Activated CD8-positive, alpha-beta memory T cell treated with anti-CD3 and anti-CD28 coated beads for 48 hours (primary cell): Measurements from ENCODE around the gene PDE10A.
"Not testable (repeated sequence)": the region's sequence is repeated elsewhere in the genome, so short reads cannot be mapped to it uniquely, and the experiment has no call there.

Experiments used
- DNase-seq, 3 experiments: peaks; one replicate each; pipeline ENCODE4 v3.0.0-alpha.2; 2020; ENCODE audit warnings: low read depth in 2 of 3, low spot score in 2 of 3

The PDE10A gene

DNA sequence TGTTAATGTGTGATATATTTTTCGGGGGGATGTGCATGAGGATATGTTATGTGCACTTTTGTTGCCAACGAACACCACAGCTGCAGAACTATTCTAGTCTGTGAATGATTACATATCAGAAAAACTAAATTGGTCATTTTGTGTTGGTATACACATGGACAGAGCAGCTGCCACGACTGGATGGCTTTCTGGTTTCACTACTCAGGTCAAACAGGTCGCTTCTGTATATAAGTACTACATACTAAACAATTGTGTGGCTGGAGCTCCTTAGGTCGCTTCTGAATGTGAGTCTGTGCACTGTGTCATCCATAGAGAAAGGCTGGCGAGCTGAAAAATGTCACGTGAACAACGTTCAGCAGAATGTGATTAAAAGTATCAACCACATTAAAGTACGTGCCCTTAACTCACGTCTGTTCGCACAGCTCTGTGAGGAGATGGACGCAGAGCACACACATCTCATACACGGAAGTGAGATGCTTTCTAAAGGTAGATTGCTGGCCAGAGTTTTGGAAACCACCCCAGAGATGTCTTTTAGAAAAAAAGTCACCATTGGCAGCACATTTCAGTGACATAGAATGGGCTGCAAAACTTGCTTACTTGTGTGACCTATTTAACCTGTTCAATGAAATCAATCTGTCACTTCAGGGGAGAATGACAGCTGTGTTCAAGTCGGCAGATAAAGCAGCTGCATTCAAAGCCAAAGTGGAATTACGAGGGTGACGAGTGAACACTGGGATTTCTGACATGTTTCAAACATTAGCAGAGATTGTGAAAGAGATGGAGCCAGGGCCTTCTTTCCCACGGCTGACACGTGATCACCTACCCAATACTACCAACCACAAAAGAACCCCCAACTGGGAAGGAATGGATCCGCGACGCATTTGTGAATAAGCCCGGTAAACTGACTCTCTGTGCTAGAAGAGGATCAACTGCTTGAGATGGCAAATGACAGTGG, 176.6 kb downstream of the PDE10A start:
- DNase-seq, result no peak

DNA sequence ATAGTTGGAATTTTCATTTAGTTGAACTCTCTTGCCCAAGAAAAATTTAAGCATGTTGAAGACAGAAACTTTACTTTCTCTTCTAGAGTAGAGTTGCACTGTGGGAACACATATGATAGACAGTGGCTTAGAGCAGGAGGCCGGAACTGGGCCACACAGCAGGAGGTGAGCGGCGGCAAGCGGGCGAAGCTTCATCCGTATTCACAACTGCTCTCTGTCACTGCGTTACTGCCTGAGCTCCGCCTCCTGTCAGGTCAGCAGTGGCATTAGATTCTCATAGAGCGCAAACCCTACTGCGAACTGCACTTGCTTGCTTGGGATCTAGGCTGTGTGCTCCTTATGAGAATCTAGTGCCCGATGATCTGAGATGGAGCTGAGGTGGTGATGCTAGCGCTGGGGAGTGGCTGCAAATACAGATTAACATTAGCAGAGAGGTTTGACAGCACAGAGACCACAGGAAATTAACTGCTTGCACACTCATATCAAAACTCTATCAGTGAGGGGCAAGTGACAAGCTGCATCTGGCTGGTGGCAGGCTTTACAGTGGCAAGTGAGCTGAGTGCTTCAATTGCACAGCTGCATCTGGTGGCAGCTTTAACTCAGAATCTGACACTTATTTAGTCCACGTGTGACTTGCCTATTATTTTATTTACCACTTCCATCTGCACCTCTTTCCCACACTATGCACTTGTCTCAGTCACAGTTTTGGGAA, 178.7 kb downstream of the PDE10A start:
- no peak for DNase-seq

DNA sequence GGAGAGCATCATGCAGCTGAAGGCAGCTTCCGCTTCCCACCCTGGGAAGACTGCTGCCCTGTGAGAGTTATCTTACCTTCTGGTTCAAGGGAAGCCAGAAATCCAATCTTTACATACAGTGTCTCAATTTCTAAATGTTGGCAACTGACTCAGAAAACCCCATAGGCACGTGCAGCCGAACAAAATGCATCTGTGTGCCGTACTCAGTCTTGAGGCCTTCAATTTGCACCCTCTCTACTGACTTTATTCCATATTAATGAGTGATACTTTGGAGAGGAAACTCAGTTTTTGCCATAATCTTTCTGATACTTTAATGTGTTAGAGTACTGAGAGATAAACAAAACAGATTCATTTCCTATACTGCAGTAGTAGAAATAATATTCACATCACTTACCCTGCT, 181.1 kb downstream of the PDE10A start:
- no peak for DNase-seq

DNA sequence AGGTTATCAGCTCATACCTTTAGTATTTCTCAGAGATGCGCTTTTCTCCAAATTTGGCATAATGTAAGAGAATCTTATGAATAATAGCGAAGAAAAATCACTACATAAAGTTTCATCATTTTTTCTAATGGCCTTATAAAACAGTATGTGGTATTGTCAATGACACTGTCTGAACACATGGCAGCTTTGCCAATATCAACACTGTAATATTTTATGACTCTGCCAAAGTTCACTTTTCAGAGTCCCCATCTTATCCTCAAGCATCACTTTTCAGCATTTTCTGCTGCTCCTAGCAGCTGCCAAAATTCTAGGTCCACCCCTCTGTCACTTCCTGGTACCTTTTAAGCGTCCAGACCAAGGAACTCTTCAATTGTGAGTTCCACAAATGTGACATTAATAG, 182.1 kb downstream of the PDE10A start:
- no peak for DNase-seq

DNA sequence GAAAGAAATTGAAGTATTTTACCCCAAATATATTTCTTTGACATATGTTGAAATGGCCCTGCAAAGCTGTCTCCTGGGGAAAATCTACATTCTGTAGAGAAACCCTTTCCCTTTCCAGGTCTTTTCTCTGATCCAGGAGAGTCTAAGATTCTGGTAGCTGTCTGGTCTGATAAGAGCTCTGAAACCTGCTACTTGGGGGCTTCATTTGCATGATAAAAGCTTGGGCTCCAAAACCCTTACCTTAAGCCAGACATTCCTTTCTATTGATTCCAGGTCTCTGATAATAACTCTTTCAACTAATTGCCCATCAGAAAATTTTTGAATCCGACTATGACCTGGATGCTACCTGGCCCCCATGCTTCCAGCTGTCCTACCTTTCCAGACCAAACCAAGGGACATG, 184.5 kb downstream of the PDE10A start:
- DNase-seq, result no peak

DNA sequence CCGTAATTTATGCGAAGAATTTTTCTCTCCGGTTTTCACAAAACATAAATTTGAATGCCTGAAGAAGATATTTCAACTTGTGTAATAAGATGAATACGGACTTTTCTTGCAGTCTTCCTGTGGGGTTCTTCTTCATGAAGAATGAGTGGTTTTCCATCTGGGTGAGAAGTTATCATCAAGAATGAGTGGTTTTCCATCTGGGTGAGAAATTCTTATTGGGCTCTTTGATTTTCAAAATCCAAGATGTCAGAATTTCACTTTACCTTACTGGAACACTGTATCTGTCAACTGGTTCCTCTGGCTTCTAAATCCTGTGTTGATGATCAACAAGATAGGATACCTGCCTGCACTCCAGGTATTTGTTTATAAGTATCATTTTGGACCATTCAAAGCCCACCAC, 193.6 kb downstream of the PDE10A start:
- no peak for DNase-seq

DNA sequence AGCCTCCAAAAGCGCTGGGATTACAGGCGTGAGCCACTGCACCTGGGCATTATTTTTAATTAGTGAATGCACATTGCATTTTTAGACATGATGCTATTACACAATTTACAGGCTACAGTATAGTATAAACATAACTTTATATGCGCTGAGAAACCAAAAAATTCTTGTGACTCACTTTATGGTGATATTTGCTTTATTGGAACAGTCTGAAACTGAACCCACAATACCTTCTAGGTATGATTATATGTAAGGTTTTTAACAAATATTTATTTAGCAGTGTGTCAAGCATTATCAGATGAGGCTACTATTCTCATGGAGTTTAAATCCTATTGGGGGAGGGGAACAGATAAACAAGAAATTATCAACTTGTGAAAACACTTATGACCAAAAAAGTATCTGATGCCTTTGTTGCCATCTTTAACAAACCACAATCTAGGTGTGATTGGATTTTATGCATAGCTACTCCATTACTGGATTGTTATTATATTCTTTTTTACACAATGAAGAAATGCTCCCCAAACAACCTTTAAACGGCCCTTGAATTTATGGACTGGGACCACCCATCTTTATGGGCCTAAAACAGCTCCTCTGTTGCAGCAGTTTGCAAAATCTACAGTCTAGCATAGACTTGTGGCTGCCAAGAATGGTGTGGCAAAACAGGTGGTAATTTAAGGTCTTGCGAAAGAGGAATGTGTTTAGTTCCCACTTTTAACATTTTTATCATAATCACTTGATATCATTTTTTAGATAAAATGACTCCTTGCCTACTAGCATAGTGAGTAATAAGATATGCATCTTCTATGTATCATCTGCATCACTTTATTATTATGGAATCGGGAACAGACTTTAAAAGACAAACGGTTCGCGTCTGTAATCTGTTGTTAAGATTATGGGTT, 194.5 kb downstream of the PDE10A start:
- no peak for DNase-seq

DNA sequence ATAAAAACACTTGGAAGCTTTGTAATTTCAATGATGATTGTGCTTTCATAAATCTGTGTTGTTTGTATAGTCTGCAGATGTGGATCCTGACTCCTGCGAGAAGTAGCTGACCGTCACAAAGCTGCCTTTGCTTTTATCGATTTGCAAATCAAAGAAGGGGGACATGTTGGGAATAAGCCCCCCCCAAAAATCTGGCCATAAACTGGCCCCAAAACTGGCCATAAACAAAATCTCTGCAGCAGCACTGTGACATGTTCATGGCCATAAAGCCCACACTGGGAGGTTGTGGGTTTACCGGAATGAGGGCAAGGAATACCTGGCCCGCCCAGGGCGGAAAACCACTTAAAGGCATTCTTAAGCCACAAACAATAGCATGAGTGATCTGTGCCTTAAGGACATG, 199.5 kb downstream of the PDE10A start:
- not testable (repeated sequence) for DNase-seq

DNA sequence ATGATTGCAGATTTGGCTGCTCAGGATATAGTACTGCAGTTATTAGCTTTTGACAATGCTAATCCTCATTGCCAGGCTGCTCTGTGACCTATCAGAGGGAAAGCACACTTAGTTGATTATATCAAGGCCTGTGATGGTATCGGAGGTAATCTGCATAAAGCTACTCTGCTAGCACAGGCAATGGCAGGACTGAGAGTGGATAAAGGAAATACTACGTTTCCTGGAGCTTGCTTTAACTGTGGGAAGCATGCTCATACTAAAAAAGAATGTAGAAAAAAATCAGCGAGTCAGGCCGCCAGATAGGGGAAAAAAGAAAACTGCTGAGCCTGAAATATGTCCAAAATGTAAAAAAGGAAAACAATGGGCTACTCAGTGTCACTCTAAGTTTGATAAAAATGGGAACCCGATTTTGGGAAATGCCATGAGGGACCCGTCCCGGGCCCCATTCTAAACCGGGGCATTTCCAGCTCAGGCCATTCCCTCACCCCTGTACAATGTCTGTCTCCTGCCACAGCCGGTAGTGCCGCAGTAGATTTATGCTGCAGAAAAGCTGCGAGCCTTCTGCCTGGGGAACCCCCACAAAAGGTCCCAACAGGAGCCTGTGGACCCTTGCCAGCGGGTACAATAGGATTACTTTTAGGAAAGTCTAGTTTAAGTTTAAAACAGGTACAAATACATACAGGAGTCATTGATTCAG, 203.3 kb downstream of the PDE10A start:
- not testable (repeated sequence) for DNase-seq

DNA sequence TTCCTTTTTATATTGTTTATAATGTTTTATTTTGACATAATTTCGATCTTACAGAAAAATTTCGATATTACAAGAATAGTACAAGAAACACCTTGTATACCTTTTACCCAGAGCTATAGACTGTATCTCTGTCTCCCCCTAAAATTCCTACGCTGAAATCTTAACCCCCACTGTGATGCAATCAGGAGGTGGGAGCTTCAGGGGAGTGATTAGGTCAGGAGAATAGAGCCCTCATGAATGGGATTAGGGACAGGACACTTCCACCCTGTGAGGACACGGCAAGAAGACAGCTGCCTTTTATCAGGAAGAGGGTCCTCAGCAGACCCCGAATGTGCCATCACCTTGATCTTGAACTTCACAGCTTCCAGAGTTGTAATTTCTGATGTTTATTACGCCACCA, 204.9 kb downstream of the PDE10A start:
- DNase-seq, result no peak

DNA sequence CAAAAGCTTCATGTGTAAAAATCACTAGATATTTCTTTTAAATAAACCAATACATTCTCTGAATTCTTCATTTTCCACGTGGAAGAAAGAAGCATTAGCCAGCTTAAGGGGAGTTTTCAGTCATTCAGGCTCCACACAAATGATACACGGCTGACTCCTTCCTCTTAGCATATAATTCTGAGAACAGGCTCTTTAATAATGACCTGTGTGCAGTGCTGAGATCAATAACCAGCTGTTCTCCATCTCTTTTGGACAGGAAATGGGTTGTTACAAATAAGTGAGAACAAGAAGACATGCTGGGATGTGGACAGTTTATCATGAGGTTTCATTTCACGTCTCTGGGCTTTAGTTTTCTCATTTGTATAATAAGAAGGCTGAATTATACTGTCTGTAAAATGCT, 206.8 kb downstream of the PDE10A start:
- DNase-seq, result no peak

DNA sequence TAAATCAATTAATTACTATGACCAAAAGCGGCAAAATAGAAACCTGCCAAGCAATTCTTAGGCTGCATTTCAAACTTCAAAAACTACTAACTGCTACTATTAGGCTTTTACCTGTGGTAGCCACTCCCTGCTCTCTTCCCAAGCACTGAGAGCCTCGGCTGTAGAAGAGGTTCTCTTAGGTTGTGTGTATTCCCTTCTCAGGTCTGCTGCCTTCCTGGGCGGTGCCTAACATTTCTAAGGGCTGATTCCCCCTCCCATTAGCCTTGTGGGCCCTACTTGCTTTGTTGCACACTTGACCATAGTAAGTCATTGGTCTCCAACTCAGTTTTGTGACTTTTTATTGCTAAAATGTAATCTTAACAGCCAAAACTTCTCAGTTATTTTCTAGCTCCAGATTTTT, 207.6 kb downstream of the PDE10A start:
- DNase-seq, result no peak

DNA sequence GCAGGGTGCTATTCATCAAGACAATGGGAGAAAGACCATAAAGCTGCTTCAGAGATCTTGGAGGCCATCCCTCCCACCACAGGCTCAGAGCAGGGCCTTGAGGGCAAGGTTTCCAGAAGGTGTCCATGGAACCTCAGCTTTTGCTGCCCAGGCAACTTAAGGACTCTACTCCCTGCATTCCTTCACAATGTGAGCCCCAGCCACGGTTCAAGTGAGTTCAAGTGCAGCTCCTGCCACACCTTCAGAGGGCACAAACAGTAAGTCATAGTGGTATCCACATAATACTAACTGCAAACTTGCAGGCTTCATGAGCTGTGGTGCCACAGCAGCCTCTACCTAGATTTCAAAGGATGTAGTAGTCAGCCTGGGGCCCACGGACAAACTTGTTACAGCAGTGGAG, 209.6 kb downstream of the PDE10A start:
- no peak for DNase-seq

DNA sequence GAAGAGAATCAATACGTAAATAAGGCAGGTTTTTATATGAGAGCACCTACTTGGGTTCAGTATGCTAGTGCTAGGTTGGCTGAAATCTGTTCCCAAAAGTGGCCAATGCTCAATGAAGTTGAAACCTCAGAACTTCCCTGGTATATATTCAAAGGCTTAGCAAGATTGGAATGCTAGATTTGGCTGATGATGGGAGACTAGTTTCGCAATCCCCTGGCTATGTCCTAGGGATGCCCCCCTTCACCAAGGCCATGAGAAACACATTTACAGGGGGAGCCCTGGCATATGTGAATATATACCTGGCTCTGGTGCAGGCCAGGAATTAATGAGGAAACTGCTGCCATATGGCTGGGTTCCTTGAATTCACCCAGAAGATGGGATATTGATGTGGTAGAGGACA, 211.2 kb downstream of the PDE10A start:
- DNase-seq, result no peak

DNA sequence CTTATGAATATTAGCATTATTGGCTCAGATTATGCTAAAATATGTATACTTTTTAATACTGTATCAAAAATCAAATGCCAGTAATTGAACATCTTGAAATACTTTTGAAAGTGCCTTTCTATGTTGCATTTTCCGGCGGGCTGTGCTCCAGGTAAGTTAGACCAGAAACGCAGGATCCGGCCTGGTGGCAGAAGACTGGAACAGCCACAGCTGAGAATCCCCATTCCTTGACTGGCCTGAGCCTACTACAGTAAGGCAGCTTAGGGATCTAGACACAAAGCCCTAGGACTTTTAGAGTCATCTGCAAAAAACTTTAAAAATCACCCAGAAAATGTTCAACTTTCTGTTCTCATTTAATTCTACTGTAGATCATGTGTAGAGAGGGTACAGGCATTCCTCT, 214.8 kb downstream of the PDE10A start:
- DNase-seq, result no peak

DNA sequence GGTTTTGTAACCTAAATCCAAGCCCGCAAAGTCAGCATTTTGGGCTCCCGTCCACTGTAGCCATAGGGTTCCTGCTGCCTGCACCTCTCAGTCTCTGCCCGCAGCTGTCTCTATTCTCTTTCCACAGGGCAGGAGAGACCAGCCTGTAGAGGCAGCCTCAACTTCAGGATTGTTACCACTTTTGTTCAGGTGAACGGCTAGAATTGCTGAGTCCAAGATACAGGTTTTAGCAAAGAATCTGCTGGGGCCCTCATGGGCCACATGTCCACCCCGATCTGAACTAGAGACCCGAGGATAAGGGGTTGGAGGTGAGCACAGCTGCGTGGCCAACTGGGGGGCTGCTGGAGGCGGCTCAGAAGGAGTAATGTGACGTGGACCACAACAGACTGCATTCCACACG, 215.9 kb downstream of the PDE10A start:
- DNase-seq, result no peak

DNA sequence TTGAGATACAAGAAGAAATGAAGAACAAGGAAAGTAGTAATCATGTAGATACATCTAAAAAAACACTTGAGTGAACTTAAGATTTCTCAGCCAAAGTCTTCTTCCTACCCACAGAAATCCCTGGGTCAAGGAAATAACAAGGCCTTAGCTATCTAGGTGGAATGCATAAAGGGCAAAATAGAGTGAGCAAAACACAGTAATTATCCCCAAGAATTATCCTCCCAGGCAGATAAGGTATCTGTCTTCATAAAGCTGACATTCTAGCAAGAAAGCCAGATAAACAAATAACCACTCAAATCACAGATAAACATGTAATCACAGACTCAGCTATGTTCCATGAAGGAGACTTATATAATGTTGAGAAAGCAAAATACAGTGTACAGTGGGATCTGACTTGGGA, 216.7 kb downstream of the PDE10A start:
- DNase-seq, result no peak

DNA sequence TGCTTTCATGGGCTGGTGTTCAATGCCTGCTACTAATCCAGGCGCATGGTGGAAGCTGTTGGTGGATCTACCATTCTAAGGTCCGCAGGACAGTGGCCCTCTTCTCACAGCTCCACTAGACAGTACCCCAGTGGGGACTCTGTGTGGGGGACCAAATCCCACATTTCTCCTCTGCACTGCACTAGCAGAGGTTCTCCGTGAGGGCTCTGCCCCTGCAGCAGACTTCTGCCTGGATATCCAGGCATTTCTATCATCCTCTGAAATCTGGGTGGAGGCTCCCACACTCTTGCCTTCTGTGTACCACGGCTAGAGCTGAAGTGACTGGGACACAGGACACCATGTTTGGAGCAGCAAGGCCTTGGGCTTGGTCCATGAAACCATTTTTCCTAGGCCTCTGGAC, 219.6 kb downstream of the PDE10A start:
- no peak for DNase-seq

DNA sequence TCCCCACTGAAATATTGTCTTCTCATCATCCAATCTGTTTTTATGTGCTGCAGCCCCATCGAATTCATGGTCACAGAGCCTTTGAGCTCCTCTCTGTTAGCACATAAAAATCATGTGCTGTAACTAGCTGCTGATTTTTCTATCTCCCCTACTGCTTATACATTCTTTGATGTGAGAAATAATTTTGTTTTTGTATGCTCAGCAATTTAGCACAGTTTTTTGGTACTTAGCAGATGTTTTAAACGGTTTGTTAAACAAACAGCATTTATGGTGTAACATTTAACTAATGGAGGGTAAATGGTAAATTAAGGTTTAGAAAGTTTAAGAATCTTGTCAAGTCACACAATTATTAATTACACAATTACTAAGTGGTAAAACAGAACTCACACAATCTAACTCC, 221.9 kb downstream of the PDE10A start:
- DNase-seq, result no peak

DNA sequence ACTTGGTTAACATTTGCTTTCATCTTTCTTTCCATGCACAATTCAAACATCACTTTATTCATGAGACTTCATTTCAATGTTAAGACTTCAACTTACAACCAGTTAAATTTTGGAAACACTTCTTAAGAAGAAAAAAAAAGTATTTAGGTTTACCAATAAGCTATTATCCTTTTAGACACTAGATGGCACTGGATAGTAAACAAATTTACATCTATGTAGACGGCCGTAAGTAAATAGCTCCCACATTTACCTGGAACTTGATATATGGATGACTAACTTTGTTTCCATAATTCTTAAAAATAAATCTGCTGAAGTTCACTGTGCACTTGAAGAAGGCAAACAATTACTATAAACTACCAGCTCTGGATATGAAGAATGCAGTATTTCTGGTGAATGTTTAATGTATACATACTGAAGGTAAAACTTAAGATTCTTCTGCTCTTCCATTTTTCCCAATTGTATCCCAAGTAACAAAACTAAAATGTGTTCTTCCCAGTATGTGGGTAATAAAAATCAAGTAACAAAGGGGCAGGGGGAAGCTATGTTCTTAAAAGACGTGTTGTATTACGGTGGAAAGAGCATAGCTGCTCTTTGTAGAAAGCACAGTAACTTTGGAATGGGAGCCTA, 223.0 kb downstream of the PDE10A start:
- no peak for DNase-seq
